ENCODE measurements around the gene FREM3. TPM values are rescaled to one million over a fixed set of nuclear protein-coding genes. Genes with fewer than 3 reads are reported as not detected.

Gene FREM3
- total and polyA plus RNA-seq, 2 of the 8 experiments (the other 6 are each of a cell fraction or from before 2014, with no cell fraction given): 0.03 to 0.11 TPM

GRCh38 chr4:143654571-143654970 is 45.9 kb downstream of the FREM3 start:
- Histone ChIP-seq H2AK5ac (ENCODE audit: low read depth, low read length) (no peak overlapping the region), H2BK20ac (ENCODE audit: low read length) (no peak overlapping the region), H3K27me3 (replicated peaks in 1 of 4; ENCODE audit: control insufficient read depth in 3 of 4, extremely low read depth in 1 of 4, insufficient read depth in 3 of 4, low read length in 3 of 4) (no peaks in the 10 kb centered on the region), H3K27ac (ENCODE audit: low read depth, low read length) (no peak overlapping the region), H2BK15ac (ENCODE audit: low read length) (no peak overlapping the region), H4K91ac (replicated peaks; ENCODE audit: insufficient read length, low read length) (no peak overlapping the region), H3K4me3 (ENCODE audit: extremely low read depth in 1 of 4, insufficient read depth in 2 of 4, low read depth in 3 of 4, low read length in 4 of 4) (no peak overlapping the region), H3K56ac (replicated peaks; ENCODE audit: insufficient read length, low read depth, low read length) (no peak overlapping the region), H2BK12ac (ENCODE audit: low read depth, low read length) (no peak overlapping the region), H3K4me2 (ENCODE audit: insufficient read depth in 1 of 2, low read depth in 2 of 2, low read length in 2 of 2) (no peak overlapping the region), H4K5ac (ENCODE audit: insufficient read length, low read depth, low read length) (no peak overlapping the region), H3K79me2 (ENCODE audit: control insufficient read depth in 1 of 2, insufficient read depth in 2 of 2, low read length in 2 of 2) (no peaks in the 10 kb centered on the region), H3K36me3 (ENCODE audit: control insufficient read depth in 2 of 4, insufficient read depth in 4 of 4, low read length in 3 of 4) (no peaks in the 10 kb centered on the region), H3K9ac (replicated peaks in 1 of 4; ENCODE audit: extremely low read depth in 1 of 4, low read depth in 3 of 4, low read length in 3 of 4) (no peak overlapping the region), H3K79me1 (ENCODE audit: low read depth, low read length) (no peaks in the 10 kb centered on the region), H4K8ac (ENCODE audit: extremely low read depth, insufficient read depth, low read length) (no peak overlapping the region), H2AFZ (ENCODE audit: low read length) (no peak overlapping the region), H3K23ac (ENCODE audit: insufficient read length) (no peak overlapping the region), H3K4me1 (replicated peaks in 1 of 4; ENCODE audit: control insufficient read depth in 3 of 4, insufficient read depth in 4 of 4, low read length in 3 of 4) (no peaks in the 10 kb centered on the region), H4K20me1 (replicated peaks in 1 of 2; ENCODE audit: control insufficient read depth in 1 of 2, insufficient read depth in 2 of 2, low read length in 2 of 2) (no peaks in the 10 kb centered on the region), H2BK120ac (replicated peaks; ENCODE audit: low read depth, low read length) (no peak overlapping the region), H3K18ac (ENCODE audit: extremely low read depth, low read length) (no peak overlapping the region), H3K23me2 (ENCODE audit: low read depth, low read length) (no peaks in the 10 kb centered on the region), H2BK5ac (ENCODE audit: low read depth, low read length) (no peak overlapping the region), H3K14ac (ENCODE audit: insufficient read length) (no peak overlapping the region), H3K4ac (replicated peaks; ENCODE audit: insufficient read length, low read depth, low read length) (no peak overlapping the region), H3K9me3 (ENCODE audit: insufficient read depth in 2 of 2, low read depth in 1 of 2, low read length in 1 of 2) (no peaks in the 10 kb centered on the region)
- ChIA-PET POLR2A (ENCODE audit: partially characterized antibody) (no interaction called here), CTCF (ENCODE audit: partially characterized antibody) (no interaction called here)
- 85% methylated on average over 1 of the region's 1 CpG; no CpG with 5 or more reads in 1 of the 2 experiments for WGBS, 2 experiments (ENCODE audit: extremely low coverage in 1 of 2, insufficient coverage in 1 of 2, insufficient read length in 1 of 2, insufficient replicate concordance in 2 of 2, low coverage in 1 of 2, low lambda C conversion rate in 2 of 2, missing lambda C conversion rate in 1 of 2)
- FAIRE-seq (no peak), DNase-seq (ENCODE audit: low read depth in 1 of 2, low spot score in 2 of 2) (no peak)
- no peak for TF ChIP-seq PHF8 (conservative IDR thresholded peaks at IDR 0.05; ENCODE audit: low read depth, low read length)
- TF ChIP-seq BACH1 (IDR thresholded peaks at IDR 0.05; ENCODE audit: low read length): no peak
- no peak for TF ChIP-seq SRF (IDR thresholded peaks at IDR 0.05; ENCODE audit: low read depth, low read length)
- no peak for TF ChIP-seq TCF12 (IDR thresholded peaks at IDR 0.05; ENCODE audit: low read depth, low read length)
- TF ChIP-seq RBBP5 (IDR thresholded peaks at IDR 0.05; ENCODE audit: borderline replicate concordance, low read depth, low read length): no peak
- TF ChIP-seq ZNF274 (IDR thresholded peaks at IDR 0.05; ENCODE audit: borderline replicate concordance, extremely low read depth, low read length): no peak
- no peak for TF ChIP-seq POU5F1 (IDR thresholded peaks at IDR 0.05; ENCODE audit: low read depth, low read length)
- no peak for TF ChIP-seq KDM4A (IDR thresholded peaks at IDR 0.05; ENCODE audit: low read depth, low read length, severe bottlenecking)
- no peak for TF ChIP-seq SIRT6 (IDR thresholded peaks at IDR 0.05; ENCODE audit: low read length)
- no peak for TF ChIP-seq KDM1A (IDR thresholded peaks at IDR 0.05; ENCODE audit: borderline replicate concordance, low read length)
- no peak for TF ChIP-seq RNF2 (IDR thresholded peaks at IDR 0.05; ENCODE audit: borderline replicate concordance, low read depth, low read length, missing control alignments, poor library complexity, severe bottlenecking)
- TF ChIP-seq GABPA (IDR thresholded peaks at IDR 0.05; ENCODE audit: borderline replicate concordance, insufficient read depth, low read length): no peak
